CD1c-positive myeloid dendritic cell (primary cell): Measurements from ENCODE around the gene FAM53B.
A peak's percentile ranks its signal among the peaks of the same experiment; 100 is the strongest.
"Not testable (repeated sequence)": the region's sequence is repeated elsewhere in the genome, so short reads cannot be mapped to it uniquely, and the experiment has no call there.

ENCODE experiments used
- DNase-seq: peaks from one replicate; pipeline ENCODE4 v3.0.0-alpha.2; 2016; ENCODE audit errors: extremely low spot score

The FAM53B gene

GRCh38 chr10:124744102-124745050, at the start of gene FAM53B:
Gene FAM53B, minus strand, starts transcription at chr10:124744378. Its CDS starts 37,665 bp downstream, at chr10:124706713.
- DNase-seq = peak; percentile 91

- DNase-seq = no peak
Observed at GRCh38 chr10:124792998-124793352, 48.8 kb upstream of the FAM53B start.

- peak; percentile 90 for DNase-seq
Observed at GRCh38 chr10:124791547-124792348, 47.6 kb upstream of the FAM53B start, which contains the start of gene EEF1AKMT2. Gene EEF1AKMT2, minus strand, starts transcription at chr10:124791887. Its CDS starts 54 bp downstream, at chr10:124791833.

GRCh38 chr10:124782900-124783299, 38.7 kb upstream of the FAM53B start:
- not testable (repeated sequence) for DNase-seq

- DNase-seq = no peak
Observed at GRCh38 chr10:124768791-124769190, 24.6 kb upstream of the FAM53B start.

- DNase-seq = no peak
Observed at GRCh38 chr10:124765256-124765655, 21.1 kb upstream of the FAM53B start.

GRCh38 chr10:124763267-124763666, 19.1 kb upstream of the FAM53B start:
- DNase-seq = no peak

GRCh38 chr10:124762281-124762680, 18.1 kb upstream of the FAM53B start:
- no peak for DNase-seq

GRCh38 chr10:124756156-124756903, 12.2 kb upstream of the FAM53B start:
- DNase-seq = no peak

GRCh38 chr10:124755581-124755980, 11.4 kb upstream of the FAM53B start:
- DNase-seq = no peak

- no peak for DNase-seq
Observed at GRCh38 chr10:124754227-124754626, 10.0 kb upstream of the FAM53B start.

GRCh38 chr10:124748953-124749645, 4.9 kb upstream of the FAM53B start:
- no peak for DNase-seq

GRCh38 chr10:124748166-124748565, 4.0 kb upstream of the FAM53B start:
- DNase-seq = no peak

GRCh38 chr10:124747745-124748144, 3.6 kb upstream of the FAM53B start:
- DNase-seq = no peak

- DNase-seq = no peak
Observed at GRCh38 chr10:124746992-124747391, 2.8 kb upstream of the FAM53B start.

GRCh38 chr10:124746447-124746846, 2.3 kb upstream of the FAM53B start:
- DNase-seq = not testable (repeated sequence)

GRCh38 chr10:124745673-124746072, 1.5 kb upstream of the FAM53B start:
- DNase-seq = peak; percentile 78

- DNase-seq = no peak
Observed at GRCh38 chr10:124745252-124745651, 1.1 kb upstream of the FAM53B start.

- DNase-seq = peak; percentile 66
Observed at GRCh38 chr10:124743191-124744101, 732 bp downstream of the FAM53B start.
